WTC11 (cell line): ENCODE results near the gene HES1. TPM values are rescaled to one million over a fixed set of nuclear protein-coding genes. Genes with fewer than 3 reads are reported as not detected.

Experiments
- ATAC-seq: fragments of 200-7000 bp; cut with Tn5 transposase; 2 replicates; pipeline ENCODE4 v1.10.0; 2021; ENCODE audit warnings: mild to moderate bottlenecking, moderate library complexity
- CTCF ChIA-PET: fragments of 300-600 bp; sonication (Branson Sonifier 250); formaldehyde crosslinking; loops from one replicate; lab custom pipeline; 2021; ENCODE audit warnings: antibody characterized with exemption; lab: Charles Lee
- POLR2A ChIA-PET: fragments of 350-600 bp; sonication (Branson Sonifier 250); formaldehyde crosslinking; loops from one replicate; lab custom pipeline; 2021; ENCODE audit warnings: antibody characterized with exemption; lab: Charles Lee
- DNase-seq: peaks from one replicate; pipeline ENCODE4 v3.0.0; 2021; ENCODE audit warnings: low spot score
- H3K27ac Mint-ChIP-seq: 2 replicates; pipeline ENCODE4 v1.8.0; 2021; ENCODE audit warnings: mixed read lengths
- H3K27me3 Mint-ChIP-seq: 2 replicates; pipeline ENCODE4 v1.8.0; 2021; ENCODE audit warnings: low read depth, mild to moderate bottlenecking, moderate library complexity, mixed read lengths
- H3K36me3 Mint-ChIP-seq: 2 replicates; pipeline ENCODE4 v1.8.0; 2021; ENCODE audit warnings: mixed read lengths
- H3K4me1 Mint-ChIP-seq: 2 replicates; pipeline ENCODE4 v1.8.0; 2022; ENCODE audit warnings: mixed read lengths
- H3K4me3 Mint-ChIP-seq: 2 replicates; pipeline ENCODE4 v1.8.0; 2021; ENCODE audit warnings: mild to moderate bottlenecking, moderate library complexity, mixed read lengths
- H3K9me3 Mint-ChIP-seq: 2 replicates; pipeline ENCODE4 v1.8.0; 2021; ENCODE audit warnings: mixed read lengths
- AFF4 ChIP-seq: sonication (generic); formaldehyde crosslinking; IDR thresholded peaks from 2 replicates; pipeline ENCODE4 v1.8.1; 2023; ENCODE audit warnings: mild to moderate bottlenecking, missing genetic modification reagents, borderline replicate concordance
- CBFB ChIP-seq: sonication (generic); formaldehyde crosslinking; IDR thresholded peaks from 2 replicates; pipeline ENCODE4 v1.8.1; 2022; ENCODE audit warnings: mild to moderate bottlenecking, low read depth, missing genetic modification reagents
- ELF4 ChIP-seq: sonication (generic); formaldehyde crosslinking; IDR thresholded peaks from 2 replicates; pipeline ENCODE4 v1.8.1; 2022; ENCODE audit warnings: low read depth, mild to moderate bottlenecking, moderate library complexity, missing genetic modification reagents
- FOXK1 ChIP-seq: sonication (generic); formaldehyde crosslinking; IDR thresholded peaks from 2 replicates; pipeline ENCODE4 v1.8.0; 2022; ENCODE audit warnings: mild to moderate bottlenecking, moderate library complexity, missing genetic modification reagents
- GABPB1 ChIP-seq: sonication (generic); formaldehyde crosslinking; IDR thresholded peaks from 2 replicates; pipeline ENCODE4 v1.8.1; 2023; ENCODE audit warnings: mild to moderate bottlenecking, missing genetic modification reagents
- KAT7 ChIP-seq: sonication (generic); formaldehyde crosslinking; IDR thresholded peaks from 2 replicates; pipeline ENCODE4 v1.8.1; 2023; ENCODE audit warnings: missing genetic modification reagents, mild to moderate bottlenecking, borderline replicate concordance
- MXD4 ChIP-seq: fragments of 250-450 bp; sonication (Bioruptor Pico); IDR thresholded peaks from 2 replicates; pipeline ENCODE4 v1.8.0; 2021; ENCODE audit warnings: mild to moderate bottlenecking, moderate library complexity, borderline replicate concordance
- PRDM15 ChIP-seq: sonication (generic); formaldehyde crosslinking; IDR thresholded peaks from 2 replicates; pipeline ENCODE4 v1.8.0; 2022; ENCODE audit warnings: missing genetic modification reagents
- SMAD3 ChIP-seq: sonication (generic); formaldehyde crosslinking; IDR thresholded peaks from 2 replicates; pipeline ENCODE4 v1.8.0; 2022; ENCODE audit warnings: missing genetic modification reagents, mild to moderate bottlenecking, borderline replicate concordance
- SOX15 ChIP-seq: fragments of 250-450 bp; sonication (Bioruptor Pico); IDR thresholded peaks from 2 replicates; pipeline ENCODE4 v1.9.0; 2021; ENCODE audit warnings: mild to moderate bottlenecking
- TEAD1 ChIP-seq: sonication (generic); formaldehyde crosslinking; IDR thresholded peaks from 2 replicates; pipeline ENCODE4 v1.8.0; 2022; ENCODE audit warnings: mild to moderate bottlenecking, missing genetic modification reagents
- ZBTB43 ChIP-seq: sonication (generic); formaldehyde crosslinking; IDR thresholded peaks from 2 replicates; pipeline ENCODE4 v1.8.1; 2023; ENCODE audit warnings: mild to moderate bottlenecking, missing genetic modification reagents
- total RNA-seq: library from RNA; stranded (reverse); gene quantifications from 3 replicates; pipeline ENCODE4 v1.2.3, GENCODE V29; 2021
- TF ChIP-seq, protein P1 (sequence below): sonication (generic); formaldehyde crosslinking; IDR thresholded peaks from 2 replicates; pipeline ENCODE4 v1.8.0; 2023; ENCODE audit warnings: missing genetic modification reagents
- TF ChIP-seq, protein P2 (sequence below): sonication (generic); formaldehyde crosslinking; conservative IDR thresholded peaks from 2 replicates; pipeline ENCODE4 v1.8.1; 2023; ENCODE audit warnings: mild to moderate bottlenecking, low read depth, missing genetic modification reagents, moderate library complexity

Gene HES1
- total RNA-seq, 1 experiment from 2014 or later, result 28.4 TPM

DNA sequence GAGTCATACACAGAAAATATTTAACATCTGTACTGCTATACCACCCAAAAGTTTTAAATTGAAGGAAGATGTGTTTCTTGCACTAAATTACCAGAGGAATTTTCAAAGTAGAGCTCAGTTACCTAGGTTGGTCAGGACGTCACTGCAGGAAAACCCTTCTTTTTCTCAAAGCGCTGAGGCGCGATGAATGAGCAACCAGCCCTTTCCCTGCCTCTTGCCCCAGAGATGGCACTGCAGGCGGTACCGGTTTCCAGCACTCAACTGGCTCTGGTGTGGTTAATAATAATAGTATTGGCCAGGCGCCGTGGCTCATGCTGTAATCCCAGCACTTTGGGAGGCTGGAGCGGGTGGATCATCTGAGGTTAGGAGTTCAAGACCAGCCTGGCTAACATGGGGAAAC lies 49.3 kb downstream of the HES1 start:
- Mint-ChIP-seq H3K27ac (no peak overlapping the region), H3K4me3 (no peak overlapping the region), H3K9me3 (no peaks in the 10 kb centered on the region), H3K27me3 (no peaks in the 10 kb centered on the region), H3K4me1 (peaks cover 19% of the 10 kb centered on the region)
- no peak for ATAC-seq
- no peak for DNase-seq
- CTCF ChIA-PET, result interaction anchor here (2.4 kb wide), 1 partner anchor 131 kb away, joined by 10 read pairs; no protein-coding TSS in a partner anchor
- POLR2A ChIA-PET, result interaction anchor here (0.6 kb wide), 1 partner anchor 55 kb away, joined by 5 read pairs; no protein-coding TSS in a partner anchor
- TF ChIP-seq SOX15 (CRISPR knock-in tag), result no peak
- no peak for TF ChIP-seq KAT7 (CRISPR knock-in tag)
- no peak for TF ChIP-seq ELF4 (CRISPR knock-in tag)
- no peak for TF ChIP-seq FOXK1
- no peak for TF ChIP-seq TEAD1
- TF ChIP-seq CBFB, result no peak
- TF ChIP-seq GABPB1 (CRISPR knock-in tag), result no peak
- TF ChIP-seq, all 79 proteins: peak for 0
- no peaks in the 10 kb centered on the region for H3K36me3 Mint-ChIP-seq

- DNase-seq (no peak), ATAC-seq (no peak)
- Mint-ChIP-seq H3K4me3 (no peak overlapping the region), H3K27ac (no peak overlapping the region), H3K27me3 (no peaks in the 10 kb centered on the region), H3K36me3 (no peaks in the 10 kb centered on the region), H3K4me1 (peaks cover 15% of the 10 kb centered on the region), H3K9me3 (no peaks in the 10 kb centered on the region)
- CTCF ChIA-PET, result no interaction called here
- POLR2A ChIA-PET, result no interaction called here
- TF ChIP-seq MXD4 (CRISPR knock-in tag) (no peak), TEAD1 (no peak), ZBTB43 (CRISPR knock-in tag) (no peak), PRDM15 (CRISPR knock-in tag) (no peak), SMAD3 (no peak), AFF4 (CRISPR knock-in tag) (no peak)
- TF ChIP-seq, protein P1, sequence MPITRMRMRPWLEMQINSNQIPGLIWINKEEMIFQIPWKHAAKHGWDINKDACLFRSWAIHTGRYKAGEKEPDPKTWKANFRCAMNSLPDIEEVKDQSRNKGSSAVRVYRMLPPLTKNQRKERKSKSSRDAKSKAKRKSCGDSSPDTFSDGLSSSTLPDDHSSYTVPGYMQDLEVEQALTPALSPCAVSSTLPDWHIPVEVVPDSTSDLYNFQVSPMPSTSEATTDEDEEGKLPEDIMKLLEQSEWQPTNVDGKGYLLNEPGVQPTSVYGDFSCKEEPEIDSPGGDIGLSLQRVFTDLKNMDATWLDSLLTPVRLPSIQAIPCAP (CRISPR knock-in tag), result no peak
- TF ChIP-seq, protein P2, sequence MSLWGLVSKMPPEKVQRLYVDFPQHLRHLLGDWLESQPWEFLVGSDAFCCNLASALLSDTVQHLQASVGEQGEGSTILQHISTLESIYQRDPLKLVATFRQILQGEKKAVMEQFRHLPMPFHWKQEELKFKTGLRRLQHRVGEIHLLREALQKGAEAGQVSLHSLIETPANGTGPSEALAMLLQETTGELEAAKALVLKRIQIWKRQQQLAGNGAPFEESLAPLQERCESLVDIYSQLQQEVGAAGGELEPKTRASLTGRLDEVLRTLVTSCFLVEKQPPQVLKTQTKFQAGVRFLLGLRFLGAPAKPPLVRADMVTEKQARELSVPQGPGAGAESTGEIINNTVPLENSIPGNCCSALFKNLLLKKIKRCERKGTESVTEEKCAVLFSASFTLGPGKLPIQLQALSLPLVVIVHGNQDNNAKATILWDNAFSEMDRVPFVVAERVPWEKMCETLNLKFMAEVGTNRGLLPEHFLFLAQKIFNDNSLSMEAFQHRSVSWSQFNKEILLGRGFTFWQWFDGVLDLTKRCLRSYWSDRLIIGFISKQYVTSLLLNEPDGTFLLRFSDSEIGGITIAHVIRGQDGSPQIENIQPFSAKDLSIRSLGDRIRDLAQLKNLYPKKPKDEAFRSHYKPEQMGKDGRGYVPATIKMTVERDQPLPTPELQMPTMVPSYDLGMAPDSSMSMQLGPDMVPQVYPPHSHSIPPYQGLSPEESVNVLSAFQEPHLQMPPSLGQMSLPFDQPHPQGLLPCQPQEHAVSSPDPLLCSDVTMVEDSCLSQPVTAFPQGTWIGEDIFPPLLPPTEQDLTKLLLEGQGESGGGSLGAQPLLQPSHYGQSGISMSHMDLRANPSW (CRISPR knock-in tag), result no peak
Observed at GRCh38 chr3:194187233-194187944, 51.4 kb downstream of the HES1 start.
